CMK (cell line): ENCODE measurements around the gene TMEM185B.
"Not testable (repeated sequence)": the region's sequence is repeated elsewhere in the genome, so short reads cannot be mapped to it uniquely, and the experiment has no call there.

Source experiments
- DNase-seq: peaks from one replicate; pipeline ENCODE4 v3.0.0-alpha.2; 2010; ENCODE audit warnings: low read depth

Gene TMEM185B

GRCh38 chr2:120223034-120223912 lies at the start of gene TMEM185B:
Gene TMEM185B, minus strand, starts transcription at chr2:120223400. Its CDS starts 424 bp downstream, at chr2:120222976.
- DNase-seq: peak; percentile 48

- DNase-seq: no peak
These were observed 48.6 kb upstream of the TMEM185B start for GRCh38 chr2:120271711-120272379.

- no peak for DNase-seq
These were observed 46.6 kb upstream of the TMEM185B start for GRCh38 chr2:120269816-120270215.

GRCh38 chr2:120269076-120269744 lies 46.0 kb upstream of the TMEM185B start:
- DNase-seq: no peak

- DNase-seq: no peak
These were observed 44.1 kb upstream of the TMEM185B start for GRCh38 chr2:120267348-120267747.

GRCh38 chr2:120265006-120265405 lies 41.8 kb upstream of the TMEM185B start:
- DNase-seq: no peak

- DNase-seq: no peak
These were observed 39.7 kb upstream of the TMEM185B start for GRCh38 chr2:120262761-120263428.

- no peak for DNase-seq
These were observed 39.0 kb upstream of the TMEM185B start for GRCh38 chr2:120262150-120262549.

GRCh38 chr2:120261387-120262006 lies 38.3 kb upstream of the TMEM185B start:
- no peak for DNase-seq

GRCh38 chr2:120260736-120261135 lies 37.5 kb upstream of the TMEM185B start:
- no peak for DNase-seq

GRCh38 chr2:120259939-120260338 lies 36.7 kb upstream of the TMEM185B start:
- DNase-seq: not testable (repeated sequence)

- no peak for DNase-seq
These were observed 35.0 kb upstream of the TMEM185B start for GRCh38 chr2:120258196-120258595.

GRCh38 chr2:120257522-120257921 lies 34.3 kb upstream of the TMEM185B start:
- peak; percentile 44 for DNase-seq

GRCh38 chr2:120256651-120257000 lies 33.4 kb upstream of the TMEM185B start:
- no peak for DNase-seq

- DNase-seq: no peak
These were observed 32.9 kb upstream of the TMEM185B start for GRCh38 chr2:120255986-120256650.

- no peak for DNase-seq
These were observed 31.9 kb upstream of the TMEM185B start for GRCh38 chr2:120255071-120255470.

- no peak for DNase-seq
These were observed 31.0 kb upstream of the TMEM185B start for GRCh38 chr2:120254178-120254577.

- DNase-seq: peak; percentile 65
These were observed 30.1 kb upstream of the TMEM185B start for GRCh38 chr2:120253021-120253882.

GRCh38 chr2:120252225-120253020 lies 29.2 kb upstream of the TMEM185B start, which contains the start of gene RALB:
Gene RALB, plus strand, starts transcription at chr2:120252852. Its CDS starts 25,813 bp downstream, at chr2:120278665.
- peak; percentile 92 for DNase-seq
